Mucosa of rectum (tissue), 2 donors: ENCODE results near the gene KCNK7.

Experiments used
- H3K27ac ChIP-seq, 2 donors: one replicate each; pipeline ENCODE4 v1.7.0; 2013; ENCODE audit warnings: inconsistent platforms in 2 of 2, low read depth in 2 of 2, low read length in 2 of 2
- H3K27me3 ChIP-seq, 2 donors: one replicate each; pipeline ENCODE4 v1.7.0; 2013; ENCODE audit warnings: low read length in 2 of 2; ENCODE audit not compliant: control insufficient read depth in 2 of 2, insufficient read depth in 2 of 2
- H3K36me3 ChIP-seq, 2 donors: one replicate each; pipeline ENCODE4 v1.7.0; 2013; ENCODE audit warnings: low read length in 2 of 2; ENCODE audit not compliant: control insufficient read depth in 2 of 2, insufficient read depth in 2 of 2
- H3K4me1 ChIP-seq, 2 donors: one replicate each; pipeline ENCODE4 v1.7.0; 2013; ENCODE audit warnings: low read length in 2 of 2, mild to moderate bottlenecking in 1 of 2; ENCODE audit not compliant: control insufficient read depth in 2 of 2, insufficient read depth in 2 of 2
- H3K4me3 ChIP-seq, 2 donors: one replicate each; pipeline ENCODE4 v1.7.0; 2013; ENCODE audit warnings: low read length in 2 of 2
- H3K9ac ChIP-seq, 2 donors: one replicate each; pipeline ENCODE4 v1.7.0; 2013; ENCODE audit warnings: low read length in 2 of 2, low read depth in 1 of 2, mild to moderate bottlenecking in 1 of 2
- H3K9me3 ChIP-seq, 2 donors: one replicate each; pipeline ENCODE4 v1.7.0; 2013; ENCODE audit warnings: low read length in 2 of 2; ENCODE audit not compliant: control insufficient read depth in 2 of 2
- donor health status: healthy.
- donor health status: Normal muscosa, but diverticular disease.

Gene KCNK7

DNA sequence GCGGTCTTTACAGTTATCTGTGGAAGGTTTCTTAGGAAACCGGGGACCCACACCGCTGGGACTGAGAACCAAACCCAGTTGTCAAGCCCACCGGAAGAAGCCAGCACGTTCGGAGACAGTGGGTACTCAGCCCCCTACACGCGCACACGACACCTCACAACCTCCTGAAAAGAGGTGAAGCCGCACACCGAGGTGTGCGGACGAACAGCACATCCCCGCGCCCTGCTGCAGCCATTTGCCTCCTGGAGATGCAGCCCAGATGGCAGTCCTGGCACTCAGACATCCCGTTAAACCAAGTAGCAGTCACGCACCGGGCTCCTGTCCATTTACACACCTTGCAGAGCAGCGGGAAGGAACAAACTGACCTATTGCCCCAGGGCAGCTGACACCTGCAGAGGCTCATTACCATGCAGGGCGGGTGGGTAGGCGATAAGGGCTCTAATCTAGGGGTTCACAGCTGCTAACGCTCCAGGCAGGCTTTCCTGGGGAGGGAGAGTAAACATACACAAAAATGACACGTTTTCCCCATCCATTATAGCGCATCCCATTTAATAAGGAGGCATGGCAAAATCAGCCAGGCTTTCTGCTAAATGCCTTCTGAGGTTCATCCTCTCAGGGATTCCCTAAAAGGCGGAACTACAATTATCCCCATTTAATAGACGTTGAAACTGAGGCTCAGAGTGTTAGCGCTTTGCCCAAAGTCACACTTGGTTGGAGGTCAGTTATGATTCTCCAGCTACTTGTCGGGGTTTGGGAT is 20.6 kb downstream of the KCNK7 start:
- H3K27me3 ChIP-seq = no peaks in the 10 kb centered on the region

DNA sequence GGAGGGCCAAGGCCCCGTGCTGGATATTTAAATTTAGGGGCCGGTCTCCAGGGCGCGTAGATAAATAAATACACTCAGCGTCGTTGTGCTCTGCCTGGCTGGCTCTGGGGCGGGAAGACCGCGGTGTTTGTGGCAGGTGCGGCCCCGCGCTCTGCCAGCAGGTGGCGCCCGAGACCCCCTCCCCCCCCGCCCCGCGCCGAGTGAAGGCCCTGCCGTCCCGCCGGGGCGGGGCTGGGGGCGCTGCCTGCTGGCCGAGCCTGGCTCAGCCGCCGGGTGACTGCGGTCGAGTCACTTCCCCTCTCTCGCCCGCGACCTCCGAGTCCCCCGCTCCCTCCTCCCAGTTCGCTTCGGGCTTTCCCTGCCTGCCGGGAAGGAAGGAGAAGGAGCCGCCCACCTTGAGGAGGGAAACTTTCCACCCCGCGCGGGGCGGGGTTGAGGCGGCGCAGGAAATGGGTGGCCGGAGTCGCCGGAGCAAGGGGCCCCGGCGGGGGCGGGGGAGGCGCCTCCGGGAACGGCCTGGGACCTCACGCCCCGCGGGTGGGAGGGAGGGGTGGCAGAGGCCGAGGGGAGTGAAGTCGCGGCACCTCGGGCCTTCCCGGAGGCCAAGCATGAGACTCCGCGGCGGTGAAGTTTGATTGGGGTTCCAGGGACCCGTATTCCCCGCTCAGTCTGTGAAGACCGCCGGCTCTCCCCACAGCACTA is 21.3 kb downstream of the KCNK7 start:
- peak overlapping the region; percentile 66 to 85 for H3K9ac ChIP-seq
- H3K27me3 ChIP-seq = no peaks in the 10 kb centered on the region
- peaks cover 0 to 3% of the 10 kb centered on the region in 2 donors for H3K36me3 ChIP-seq
- H3K4me1 ChIP-seq = peaks cover 66 to 72% of the 10 kb centered on the region in 2 donors
- peak overlapping the region; percentile 90 to 93 for H3K27ac ChIP-seq
- peak overlapping the region; percentile 72 to 82 for H3K4me3 ChIP-seq
- H3K9me3 ChIP-seq = no peaks in the 10 kb centered on the region

More for the DNA sequence above, 20.6 kb downstream of the KCNK7 start:
- H3K4me1 ChIP-seq = peaks cover 62 to 67% of the 10 kb centered on the region in 2 donors
- H3K27ac ChIP-seq = peak overlapping the region; percentile 90 to 93
- H3K9ac ChIP-seq = peak overlapping the region; percentile 66 to 85
- H3K36me3 ChIP-seq = peaks cover under 1 to 10% of the 10 kb centered on the region in 2 donors
- H3K9me3 ChIP-seq = no peaks in the 10 kb centered on the region
- H3K4me3 ChIP-seq = peak overlapping the region; percentile 72 to 82

DNA sequence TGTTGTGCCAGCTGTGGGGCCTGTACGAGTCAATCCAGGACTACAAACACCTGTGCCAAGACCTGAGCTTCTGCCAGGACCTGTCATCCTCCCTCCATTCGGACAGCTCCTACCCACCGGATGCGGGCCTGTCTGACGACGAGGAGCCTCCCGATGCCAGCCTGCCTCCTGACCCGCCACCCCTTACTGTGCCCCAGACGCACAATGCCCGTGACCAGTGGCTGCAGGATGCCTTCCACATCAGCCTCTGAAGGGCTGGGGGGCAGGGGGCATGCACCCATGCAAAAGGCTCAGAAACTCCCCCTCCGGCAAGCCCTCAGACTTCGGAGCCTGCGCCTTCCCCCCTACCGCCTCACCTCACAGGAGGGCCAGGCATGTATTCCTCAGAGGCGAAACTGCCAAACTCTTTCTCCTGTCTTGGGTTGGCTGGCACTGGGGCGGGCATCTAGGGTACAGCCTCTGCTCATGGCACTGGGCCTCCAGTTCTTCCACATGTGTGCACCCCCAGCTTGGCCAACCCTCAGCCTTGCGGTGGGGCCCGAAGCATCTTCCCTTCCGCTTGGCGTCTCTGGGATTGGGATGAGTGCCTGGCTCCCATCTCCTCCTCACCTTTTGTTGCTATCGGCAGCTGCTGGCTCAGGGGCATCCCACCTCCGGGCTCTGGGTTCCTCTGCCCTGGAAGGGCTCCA is 22.1 kb downstream of the KCNK7 start:
- Histone ChIP-seq H3K4me3 (peak overlapping the region; percentile 63 to 80), H3K27ac (peak overlapping the region; percentile 70 to 93), H3K9ac (peak overlapping the region; percentile 56 to 64), H3K4me1 (peaks cover 70 to 76% of the 10 kb centered on the region in 2 donors), H3K27me3 (no peaks in the 10 kb centered on the region), H3K9me3 (no peaks in the 10 kb centered on the region), H3K36me3 (no peaks in the 10 kb centered on the region)

DNA sequence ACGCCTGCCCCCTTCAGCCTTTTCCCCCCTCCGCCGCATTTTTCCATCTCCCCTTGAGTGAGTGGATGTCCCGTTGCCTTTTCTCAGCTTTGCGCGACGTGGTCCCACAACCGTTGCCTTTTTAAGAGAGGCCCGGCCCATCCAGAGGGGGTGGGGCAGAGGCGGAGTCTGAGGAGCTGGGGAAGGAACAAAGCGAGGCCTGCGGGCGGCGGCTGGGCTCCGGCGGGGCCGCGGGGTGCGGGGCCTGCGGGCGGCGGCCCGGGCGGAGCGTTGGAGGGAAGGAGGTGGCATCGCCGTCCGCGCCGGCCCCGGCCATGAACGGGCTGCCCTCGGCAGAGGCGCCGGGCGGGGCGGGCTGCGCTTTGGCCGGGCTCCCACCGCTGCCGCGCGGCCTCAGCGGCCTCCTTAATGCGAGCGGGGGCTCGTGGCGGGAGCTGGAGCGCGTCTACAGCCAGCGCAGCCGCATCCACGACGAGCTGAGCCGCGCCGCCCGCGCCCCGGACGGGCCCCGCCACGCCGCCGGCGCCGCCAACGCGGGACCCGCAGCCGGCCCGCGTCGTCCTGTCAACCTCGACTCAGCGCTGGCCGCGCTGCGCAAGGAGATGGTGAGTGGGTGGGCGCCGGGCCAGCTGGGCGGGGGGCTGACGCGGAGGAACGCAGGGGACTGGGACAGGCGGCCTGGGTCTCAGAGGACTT is 23.1 kb downstream of the KCNK7 start, which contains the start of gene FAM89B:
TSS of gene FAM89B (plus strand) at position 183 of the 696 bp plus-strand sequence. CDS start at position 315, 132 bp downstream.
- H3K9me3 ChIP-seq = no peaks in the 10 kb centered on the region
- peak within 1 kb of the TSS; percentile 90 to 95 for H3K4me3 ChIP-seq
- H3K27me3 ChIP-seq = no peaks in the 10 kb centered on the region
- peak within 1 kb of the TSS; percentile 56 to 64 for H3K9ac ChIP-seq
- peaks cover 60 to 71% of the 10 kb centered on the region in 2 donors for H3K4me1 ChIP-seq
- H3K27ac ChIP-seq = peak within 1 kb of the TSS; percentile 67 to 93
- H3K36me3 ChIP-seq = peaks cover 0 to 3% of the 10 kb centered on the region in 2 donors

DNA sequence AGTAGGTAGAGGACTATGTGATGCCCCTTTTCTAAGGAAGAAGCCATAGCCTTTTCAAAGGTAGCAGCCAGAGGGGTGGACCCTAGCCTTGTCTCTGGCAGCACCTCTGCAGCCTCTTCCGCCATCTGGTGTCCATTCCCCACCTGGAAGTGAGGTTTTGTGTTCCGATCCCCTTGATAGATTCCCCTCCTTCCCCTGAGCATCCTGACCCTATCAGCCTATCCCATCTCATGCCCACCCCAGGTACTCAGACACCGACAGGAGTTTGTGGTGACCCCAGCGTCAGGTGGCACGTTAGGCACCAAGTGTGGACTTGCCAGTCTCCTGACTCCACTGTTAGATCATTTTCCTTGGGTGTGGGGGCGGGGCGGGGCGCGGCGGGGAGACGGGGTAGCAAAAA is 23.7 kb downstream of the KCNK7 start:
- no peaks in the 10 kb centered on the region for H3K9me3 ChIP-seq
- H3K9ac ChIP-seq = peak overlapping the region; percentile 56 to 64
- peak overlapping the region; percentile 67 to 93 for H3K27ac ChIP-seq
- peak overlapping the region; percentile 63 to 80 for H3K4me3 ChIP-seq
- no peaks in the 10 kb centered on the region for H3K27me3 ChIP-seq
- peaks cover 55 to 65% of the 10 kb centered on the region in 2 donors for H3K4me1 ChIP-seq
- peaks cover 0 to 3% of the 10 kb centered on the region in 2 donors for H3K36me3 ChIP-seq

DNA sequence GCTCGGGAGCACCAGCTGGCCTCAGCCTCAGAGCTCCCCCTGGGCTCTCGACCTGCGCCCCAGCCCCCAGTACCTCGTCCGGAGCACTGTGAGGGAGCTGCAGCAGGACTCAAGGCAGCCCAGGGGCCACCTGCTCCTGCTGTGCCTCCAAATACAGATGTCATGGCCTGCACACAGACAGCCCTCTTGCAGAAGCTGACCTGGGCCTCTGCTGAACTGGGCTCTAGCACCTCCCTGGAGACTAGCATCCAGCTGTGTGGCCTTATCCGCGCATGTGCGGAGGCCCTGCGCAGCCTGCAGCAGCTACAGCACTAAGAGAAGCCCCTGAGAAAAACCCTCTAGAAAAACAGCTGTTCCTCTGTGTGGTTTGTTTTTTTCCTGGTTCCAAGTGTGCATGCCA is 24.2 kb downstream of the KCNK7 start:
- H3K9ac ChIP-seq = peak overlapping the region in 1 of 2 donors; percentile 83
- peak overlapping the region; percentile 90 to 95 for H3K4me3 ChIP-seq
- H3K9me3 ChIP-seq = no peaks in the 10 kb centered on the region
- peaks cover 50 to 60% of the 10 kb centered on the region in 2 donors for H3K4me1 ChIP-seq
- peaks cover 0 to 3% of the 10 kb centered on the region in 2 donors for H3K36me3 ChIP-seq
- peak overlapping the region in 1 of 2 donors; percentile 93 for H3K27ac ChIP-seq
- H3K27me3 ChIP-seq = no peaks in the 10 kb centered on the region

DNA sequence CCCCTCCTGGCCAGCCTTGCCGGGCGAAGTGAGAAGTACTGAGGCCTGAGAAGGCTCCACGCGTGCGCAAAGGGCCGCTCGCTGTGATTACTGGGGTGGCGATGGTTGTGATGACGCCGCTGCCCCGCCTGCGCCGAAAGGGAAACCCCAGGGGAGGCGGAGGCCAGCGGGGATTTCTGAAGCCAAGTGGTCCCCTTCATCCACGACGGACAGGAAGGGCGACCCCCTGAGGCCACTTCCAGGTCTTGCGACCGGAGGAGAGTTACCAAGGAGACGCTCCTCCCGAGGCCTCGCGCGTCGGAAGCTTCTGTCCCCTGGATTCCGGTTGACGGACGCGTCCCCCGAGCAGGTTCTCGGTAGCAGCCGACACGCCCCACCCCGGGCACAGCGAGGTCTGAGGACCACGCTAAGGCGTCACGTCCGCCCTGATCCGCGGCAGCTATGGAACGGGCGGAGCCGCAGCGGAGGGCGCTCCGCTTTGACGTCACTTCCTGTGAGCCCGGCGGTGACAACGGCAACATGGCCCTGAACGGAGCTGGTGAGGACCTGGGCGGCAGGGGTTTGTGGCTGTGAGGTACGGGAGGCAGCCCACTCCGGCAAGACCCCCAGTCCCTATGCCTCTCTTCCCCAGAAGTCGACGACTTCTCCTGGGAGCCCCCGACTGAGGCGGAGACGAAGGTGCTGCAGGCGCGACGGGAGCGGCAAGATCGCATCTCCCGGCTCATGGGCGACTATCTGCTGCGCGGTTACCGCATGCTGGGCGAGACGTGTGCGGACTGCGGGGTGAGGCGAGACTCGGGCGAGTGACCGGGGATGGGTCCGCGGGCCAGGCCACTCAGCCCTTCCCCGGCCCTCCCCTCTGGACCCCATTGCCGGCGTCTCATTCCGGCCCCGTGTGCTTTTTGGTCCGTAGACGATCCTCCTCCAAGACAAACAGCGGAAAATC is 25.4 kb downstream of the KCNK7 start, which contains the start of gene ZNRD2:
TSS of gene ZNRD2 (plus strand) at position 505 of the 946 bp plus-strand sequence. CDS start at position 520, 15 bp downstream.
- H3K36me3 ChIP-seq = peaks cover 0 to 3% of the 10 kb centered on the region in 2 donors
- H3K27me3 ChIP-seq = no peaks in the 10 kb centered on the region
- no peaks in the 10 kb centered on the region for H3K9me3 ChIP-seq
- H3K4me1 ChIP-seq = peaks cover 43 to 53% of the 10 kb centered on the region in 2 donors
- H3K4me3 ChIP-seq = peak within 1 kb of the TSS; percentile 90 to 95
- peak within 1 kb of the TSS; percentile 98 to 99 for H3K27ac ChIP-seq
- H3K9ac ChIP-seq = peak within 1 kb of the TSS; percentile 83 to 92

DNA sequence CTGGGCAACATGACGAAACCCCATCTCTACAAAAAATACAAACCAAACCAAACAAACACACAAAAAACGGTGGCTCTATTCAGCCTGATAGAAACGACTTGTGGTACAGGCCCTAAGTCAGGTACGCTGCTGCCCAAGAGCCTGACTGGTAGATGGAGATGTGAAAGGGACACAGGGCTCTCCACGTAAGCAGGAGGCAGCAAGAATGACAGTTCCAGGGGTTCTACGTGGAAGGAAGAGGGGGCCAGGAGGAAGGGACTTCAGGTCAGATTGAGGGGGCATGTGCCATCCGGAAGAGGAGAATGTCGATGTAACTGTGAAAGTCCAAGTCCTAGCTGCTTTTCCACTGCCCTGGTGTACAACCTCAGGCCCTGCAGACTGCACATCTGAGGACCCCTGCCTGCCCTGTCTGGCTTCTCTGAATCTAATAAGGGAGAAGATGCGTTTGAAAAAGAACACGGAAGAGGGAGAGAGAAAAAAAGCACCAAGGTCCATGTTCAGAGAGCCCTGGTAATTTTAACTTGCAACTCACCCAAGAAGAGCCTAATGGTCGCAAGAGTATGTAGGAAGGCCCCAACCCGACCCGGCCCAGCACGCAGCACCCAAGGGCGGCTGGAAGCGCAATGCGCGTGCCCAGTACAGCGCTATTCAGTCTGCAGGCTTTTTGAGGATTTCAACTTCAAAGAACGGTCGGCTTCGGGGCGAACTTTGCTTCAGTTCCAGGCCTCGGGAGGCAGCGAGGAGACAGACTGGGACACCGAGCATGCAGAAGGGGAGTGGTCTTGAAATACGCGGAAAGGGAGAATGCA is 26.2 kb downstream of the KCNK7 start:
- Histone ChIP-seq H3K4me1 (peaks cover 37 to 46% of the 10 kb centered on the region in 2 donors), H3K36me3 (peaks cover 0 to 3% of the 10 kb centered on the region in 2 donors), H3K9ac (peak overlapping the region; percentile 83 to 92), H3K4me3 (peak overlapping the region; percentile 90 to 95), H3K27me3 (no peaks in the 10 kb centered on the region), H3K27ac (peak overlapping the region; percentile 98 to 99), H3K9me3 (no peaks in the 10 kb centered on the region)
